Activated CD4-positive, alpha-beta T cell treated with anti-CD3 and anti-CD28 coated beads, Interleukin-2, amount 10 ng/mL, durations not matched to agents 24 days and 14 days (primary cell): ENCODE measurements around the gene PLEKHN1. TPM values are rescaled to one million over a fixed set of nuclear protein-coding genes. Genes with fewer than 3 reads are reported as not detected.
"Not testable (repeated sequence)": the region's sequence is repeated elsewhere in the genome, so short reads cannot be mapped to it uniquely, and the experiment has no call there.

Experiments
- DNase-seq: peaks from one replicate; pipeline ENCODE4 v3.0.0; 2022
- H3K27ac Mint-ChIP-seq: one replicate; pipeline ENCODE4 v1.8.0; 2022; ENCODE audit warnings: mild to moderate bottlenecking, mixed read lengths
- H3K27me3 Mint-ChIP-seq: one replicate; pipeline ENCODE4 v1.8.0; 2022; ENCODE audit warnings: mixed read lengths
- H3K36me3 Mint-ChIP-seq: one replicate; pipeline ENCODE4 v1.8.0; 2022; ENCODE audit warnings: low read depth, mild to moderate bottlenecking, mixed read lengths
- H3K4me1 Mint-ChIP-seq: one replicate; pipeline ENCODE4 v1.8.0; 2021; ENCODE audit warnings: mixed read lengths
- H3K4me3 Mint-ChIP-seq: one replicate; pipeline ENCODE4 v1.8.0; 2022; ENCODE audit warnings: mild to moderate bottlenecking, moderate library complexity, mixed read lengths
- H3K9me3 Mint-ChIP-seq: one replicate; pipeline ENCODE4 v1.8.0; 2021; ENCODE audit warnings: mixed read lengths
- intact Hi-C: fragments of 100-400 bp; cut with micrococcal nuclease; formaldehyde crosslinking; loops from one replicate; pipeline ENCODE4 v1.15.1; 2023
- total RNA-seq: library from RNA; stranded (reverse); gene quantifications from 2 replicates; pipeline ENCODE4 v1.2.3, GENCODE V29; 2022

Gene PLEKHN1
- total RNA-seq, 1 donor from 2014 or later = 2.8 TPM

DNA sequence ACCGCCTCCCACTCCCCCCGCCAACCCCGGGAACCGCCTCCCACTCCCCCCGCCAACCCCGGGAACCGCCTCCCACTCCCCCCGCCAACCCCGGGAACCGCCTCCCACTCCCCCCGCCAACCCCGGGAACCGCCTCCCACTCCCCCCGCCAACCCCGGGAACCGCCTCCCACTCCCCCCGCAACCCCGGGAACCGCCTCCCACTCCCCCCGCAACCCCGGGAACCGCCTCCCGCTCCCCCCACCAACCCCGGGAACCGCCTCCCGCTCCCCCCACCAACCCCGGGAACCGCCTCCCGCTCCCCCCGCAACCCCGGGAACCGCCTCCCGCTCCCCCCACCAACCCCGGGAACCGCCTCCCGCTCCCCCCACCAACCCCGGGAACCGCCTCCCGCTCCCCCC, 10.5 kb downstream of the PLEKHN1 start:
- H3K27ac Mint-ChIP-seq, H3K27me3 Mint-ChIP-seq, H3K36me3 Mint-ChIP-seq, H3K4me1 Mint-ChIP-seq, H3K9me3 Mint-ChIP-seq, DNase-seq, H3K4me3 Mint-ChIP-seq: not testable (repeated sequence)
- intact Hi-C loops = loop anchor here (1.0 kb wide), 1 partner anchor 72 kb away; no protein-coding TSS in a partner anchor

- no peaks in the 10 kb centered on the region for H3K36me3 Mint-ChIP-seq
- intact Hi-C loops = no loop called here
- peaks cover 6% of the 10 kb centered on the region for H3K27me3 Mint-ChIP-seq
- peaks cover 5% of the 10 kb centered on the region for H3K4me1 Mint-ChIP-seq
- H3K27ac Mint-ChIP-seq = peak overlapping the region; percentile 60
- peak overlapping the region; percentile 35 for H3K4me3 Mint-ChIP-seq
- H3K9me3 Mint-ChIP-seq = no peaks in the 10 kb centered on the region
- DNase-seq = no peak
These were observed 12.0 kb downstream of the PLEKHN1 start for GRCh38 chr1:978069-978834.

DNA sequence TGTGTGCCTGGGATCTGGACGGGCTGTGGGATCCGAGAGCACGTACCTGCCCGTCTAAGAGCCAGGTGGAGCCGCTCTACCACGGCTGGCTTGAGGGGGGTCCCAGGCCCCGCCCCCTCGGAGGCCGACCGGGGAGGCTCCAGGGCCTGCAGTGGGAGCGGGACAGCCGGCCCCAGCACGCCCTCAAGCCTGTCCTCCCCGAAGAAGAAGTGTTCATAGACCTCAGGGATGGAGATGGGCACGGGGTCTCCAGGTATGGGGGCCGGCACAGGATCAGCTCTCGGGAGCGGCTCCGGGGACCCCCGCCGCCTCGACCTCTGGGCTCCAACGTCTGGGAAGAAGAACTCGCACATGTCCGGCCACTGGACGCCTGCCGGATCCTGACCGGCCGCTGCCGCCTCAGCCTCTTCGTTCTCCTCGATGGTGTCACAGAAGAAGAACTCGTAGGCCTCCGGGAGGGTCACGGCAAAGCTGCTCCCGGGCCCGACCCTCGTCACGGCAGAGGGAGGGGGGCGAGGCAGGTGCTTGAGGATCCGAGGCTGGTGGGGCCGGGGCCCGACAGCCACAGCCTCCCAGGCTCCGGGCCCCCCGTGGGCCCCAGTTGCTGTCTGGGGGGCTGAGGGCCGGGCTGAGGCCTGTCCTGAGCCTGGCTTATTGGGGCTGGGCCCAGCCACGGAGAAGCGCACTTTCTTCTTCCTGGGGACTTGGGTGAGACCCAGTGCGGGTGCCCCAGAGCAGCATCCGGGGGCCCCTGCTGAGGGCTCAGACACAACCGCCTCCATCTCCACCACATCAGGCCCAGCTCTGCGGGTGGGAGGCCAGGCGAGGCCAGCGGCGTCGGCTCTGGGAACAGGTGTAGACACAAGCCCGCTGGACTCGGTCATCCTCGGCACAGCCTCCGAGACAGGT, 12.8 kb downstream of the PLEKHN1 start:
- Mint-ChIP-seq H3K27me3 (peaks cover 6% of the 10 kb centered on the region), H3K36me3 (no peaks in the 10 kb centered on the region), H3K4me3 (no peak overlapping the region), H3K9me3 (no peaks in the 10 kb centered on the region), H3K27ac (no peak overlapping the region), H3K4me1 (peaks cover 5% of the 10 kb centered on the region)
- no peak for DNase-seq
- intact Hi-C loops = no loop called here

DNA sequence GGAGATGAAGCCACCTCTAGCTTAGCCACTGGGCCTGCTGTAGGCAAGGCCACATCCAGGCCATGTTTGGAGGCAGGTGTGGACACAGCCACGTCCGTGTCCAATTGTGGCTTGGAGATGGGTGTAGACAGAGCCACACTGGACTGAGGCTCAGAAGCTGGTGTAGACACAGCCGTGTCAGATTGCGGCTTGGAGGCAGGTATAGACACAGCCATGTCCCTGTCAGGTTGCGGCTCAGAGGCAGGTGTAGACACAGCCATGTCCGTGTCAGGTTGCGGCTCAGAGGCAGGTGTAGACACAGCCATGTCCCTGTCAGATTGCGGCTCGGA, 13.4 kb downstream of the PLEKHN1 start:
- intact Hi-C loops = no loop called here
- Mint-ChIP-seq H3K36me3 (no peaks in the 10 kb centered on the region), H3K4me3 (no peak overlapping the region), H3K9me3 (no peaks in the 10 kb centered on the region), H3K27ac (no peak overlapping the region), H3K27me3 (peaks cover 6% of the 10 kb centered on the region), H3K4me1 (peaks cover 5% of the 10 kb centered on the region)
- no peak for DNase-seq

- Mint-ChIP-seq H3K4me1 (peaks cover 5% of the 10 kb centered on the region), H3K27me3 (peaks cover 8% of the 10 kb centered on the region), H3K4me3 (no peak overlapping the region), H3K9me3 (no peaks in the 10 kb centered on the region), H3K36me3 (no peaks in the 10 kb centered on the region), H3K27ac (no peak overlapping the region)
- intact Hi-C loops = no loop called here
- no peak for DNase-seq
These were observed 13.9 kb downstream of the PLEKHN1 start for GRCh38 chr1:980137-980571.

DNA sequence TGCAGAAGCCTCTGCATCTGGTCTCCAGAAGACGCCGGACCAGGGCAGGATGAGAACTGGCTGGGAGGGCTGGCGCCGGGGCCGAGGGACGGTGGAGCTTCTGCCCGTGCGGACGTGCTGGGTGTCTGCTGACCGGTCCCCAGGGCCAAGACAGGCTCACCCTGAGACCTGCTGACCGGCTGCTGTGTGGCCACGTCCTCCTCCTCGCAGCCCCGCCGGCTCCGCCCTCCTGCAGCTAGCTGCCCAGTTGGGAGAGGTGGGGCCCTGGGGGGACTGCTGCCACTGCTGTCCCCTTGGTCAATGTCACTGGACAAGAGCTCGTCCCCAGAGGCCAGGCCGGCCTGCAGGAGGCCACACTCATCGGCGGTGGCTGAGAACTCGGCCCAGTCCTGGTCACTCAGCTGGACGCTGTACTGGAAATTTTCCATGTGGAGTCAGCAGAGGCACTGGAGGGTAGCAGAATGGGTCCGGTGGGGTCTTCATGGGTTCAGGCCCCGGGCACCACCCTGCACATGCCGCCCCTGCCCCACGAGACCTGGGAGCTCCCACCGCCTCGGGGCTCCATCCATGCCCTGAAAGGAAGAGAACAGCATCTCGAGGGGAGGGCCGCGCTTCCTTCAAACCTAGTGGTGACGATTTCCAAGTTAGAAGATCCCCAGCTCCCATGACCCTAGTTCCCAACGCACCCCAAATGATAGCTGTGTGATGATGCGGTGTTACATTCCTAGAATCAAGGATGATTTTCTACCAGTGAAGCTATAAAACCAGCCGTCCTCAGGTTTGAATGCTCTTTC, 14.5 kb downstream of the PLEKHN1 start:
- Mint-ChIP-seq H3K9me3 (no peaks in the 10 kb centered on the region), H3K36me3 (no peaks in the 10 kb centered on the region), H3K4me3 (no peak overlapping the region), H3K27me3 (peaks cover 10% of the 10 kb centered on the region), H3K4me1 (peaks cover 4% of the 10 kb centered on the region), H3K27ac (no peak overlapping the region)
- no peak for DNase-seq
- intact Hi-C loops = no loop called here

GRCh38 chr1:981491-981954, 15.2 kb downstream of the PLEKHN1 start:
- intact Hi-C loops = no loop called here
- no peak for DNase-seq
- Mint-ChIP-seq H3K4me1 (peaks cover 2% of the 10 kb centered on the region), H3K9me3 (no peaks in the 10 kb centered on the region), H3K4me3 (no peak overlapping the region), H3K27ac (no peak overlapping the region), H3K27me3 (peaks cover 15% of the 10 kb centered on the region), H3K36me3 (no peaks in the 10 kb centered on the region)

DNA sequence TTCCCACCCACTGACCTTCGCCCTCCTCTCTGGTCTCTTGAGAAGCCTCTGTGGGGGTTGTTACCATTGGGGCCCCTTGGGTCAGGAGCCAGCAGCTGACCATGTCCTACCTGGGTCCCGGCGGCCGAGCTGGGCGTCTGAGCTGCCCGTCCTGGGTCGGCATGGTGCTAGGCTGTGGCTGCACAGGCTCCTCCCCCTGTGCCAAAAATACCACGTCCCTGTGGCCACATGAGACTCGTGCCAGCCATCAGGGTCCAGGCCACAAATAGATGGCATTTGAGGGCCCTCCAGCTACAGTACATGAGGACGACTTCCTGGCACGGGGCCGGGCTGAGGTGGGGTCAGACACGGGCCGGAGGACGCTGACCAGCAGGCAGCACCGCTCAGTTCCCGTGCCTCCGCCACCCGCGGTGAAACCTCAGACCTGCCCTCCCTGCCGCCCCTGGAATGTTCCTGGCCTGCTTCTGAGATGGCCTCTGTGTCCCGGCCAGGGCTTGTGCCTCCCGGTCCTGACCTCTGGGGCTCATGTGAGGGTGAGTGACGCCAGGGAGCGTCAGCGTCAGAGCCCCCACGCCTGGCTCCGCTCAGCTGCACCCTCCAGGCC, 15.8 kb downstream of the PLEKHN1 start, which contains the start of gene PERM1:
PERM1 (minus strand) TSS at position 139 of the 604 bp plus-strand sequence. CDS start 1,064 bp downstream, outside the sequence.
- intact Hi-C loops = no loop called here
- H3K4me1 Mint-ChIP-seq = peaks cover 2% of the 10 kb centered on the region
- DNase-seq = no peak
- no peaks in the 10 kb centered on the region for H3K36me3 Mint-ChIP-seq
- peaks cover 16% of the 10 kb centered on the region for H3K27me3 Mint-ChIP-seq
- H3K9me3 Mint-ChIP-seq = no peaks in the 10 kb centered on the region
- H3K4me3 Mint-ChIP-seq = no peak within 1 kb of the TSS
- no peak within 1 kb of the TSS for H3K27ac Mint-ChIP-seq

- DNase-seq = no peak
- intact Hi-C loops = no loop called here
- Mint-ChIP-seq H3K36me3 (no peaks in the 10 kb centered on the region), H3K4me1 (peaks cover 2% of the 10 kb centered on the region), H3K4me3 (no peak overlapping the region), H3K27me3 (peaks cover 19% of the 10 kb centered on the region), H3K27ac (no peak overlapping the region), H3K9me3 (no peaks in the 10 kb centered on the region)
These were observed 16.6 kb downstream of the PLEKHN1 start for GRCh38 chr1:982765-983436.

DNA sequence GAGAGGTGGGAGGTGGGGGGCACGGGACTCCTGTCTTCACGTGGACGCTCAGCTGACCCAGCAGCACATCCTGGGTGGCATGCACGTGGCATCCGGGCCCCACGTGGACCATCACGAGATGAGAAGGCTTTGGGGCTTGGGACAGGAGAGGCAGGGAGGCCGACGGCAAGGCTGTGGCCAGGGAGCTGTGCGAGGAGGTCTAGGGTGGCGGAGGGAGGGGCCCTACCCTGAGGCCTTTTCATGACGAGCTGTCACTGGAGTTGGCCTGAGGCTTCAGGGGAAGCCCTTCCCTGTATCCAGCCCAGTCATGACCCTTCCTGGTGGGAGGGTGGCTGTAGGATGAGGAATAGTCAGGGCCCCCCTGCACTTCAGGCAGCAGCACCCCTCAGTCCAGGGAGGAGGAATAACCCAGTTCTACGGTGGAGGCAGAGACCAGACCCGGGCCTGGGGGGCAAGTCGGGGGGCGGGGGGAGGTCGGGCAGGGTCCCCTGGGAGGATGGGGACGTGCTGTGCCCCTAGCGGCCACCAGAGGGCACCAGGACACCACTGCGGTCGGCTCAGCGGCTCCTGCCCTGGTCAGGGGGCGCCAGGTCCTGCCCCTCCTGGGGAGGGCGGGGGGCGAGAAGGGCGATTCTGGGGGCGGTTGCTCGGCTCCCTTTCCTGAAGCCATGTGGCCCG, 17.7 kb downstream of the PLEKHN1 start:
- Mint-ChIP-seq H3K27me3 (peaks cover 23% of the 10 kb centered on the region), H3K4me3 (no peak overlapping the region), H3K36me3 (no peaks in the 10 kb centered on the region), H3K27ac (no peak overlapping the region), H3K9me3 (peaks cover 3% of the 10 kb centered on the region), H3K4me1 (no peaks in the 10 kb centered on the region)
- intact Hi-C loops = loop anchor here (1.0 kb wide), 1 partner anchor 80 kb away; no protein-coding TSS in a partner anchor
- peak; percentile 89 for DNase-seq

DNA sequence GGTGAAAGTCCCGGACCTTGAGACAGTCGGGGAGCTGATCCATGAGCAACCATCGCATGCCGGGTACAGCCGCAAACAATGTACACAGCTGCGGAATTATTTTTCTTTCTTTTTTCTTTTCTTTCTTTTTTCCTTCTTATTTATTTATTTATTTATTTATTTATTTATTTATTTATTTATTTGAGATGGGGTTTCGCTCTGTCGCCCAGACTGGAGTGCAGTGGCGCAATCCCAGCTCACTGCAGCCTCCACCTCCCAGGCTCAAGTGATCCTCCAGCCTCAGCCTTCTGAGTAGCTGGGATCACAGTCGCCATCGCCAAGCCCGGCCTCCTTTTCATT, 18.2 kb downstream of the PLEKHN1 start:
- intact Hi-C loops = loop anchor here (1.0 kb wide), 1 partner anchor 80 kb away; no protein-coding TSS in a partner anchor
- Mint-ChIP-seq H3K36me3 (no peaks in the 10 kb centered on the region), H3K9me3 (peaks cover 3% of the 10 kb centered on the region), H3K27me3 (peaks cover 26% of the 10 kb centered on the region), H3K4me1 (no peaks in the 10 kb centered on the region), H3K4me3 (no peak overlapping the region), H3K27ac (no peak overlapping the region)
- no peak for DNase-seq

- peaks cover 31% of the 10 kb centered on the region for H3K27me3 Mint-ChIP-seq
- H3K4me1 Mint-ChIP-seq = no peaks in the 10 kb centered on the region
- H3K4me3 Mint-ChIP-seq = no peak overlapping the region
- H3K27ac Mint-ChIP-seq = no peak overlapping the region
- H3K9me3 Mint-ChIP-seq = peaks cover 3% of the 10 kb centered on the region
- DNase-seq = no peak
- H3K36me3 Mint-ChIP-seq = no peaks in the 10 kb centered on the region
- intact Hi-C loops = no loop called here
These were observed 18.8 kb downstream of the PLEKHN1 start for GRCh38 chr1:985126-985525.
